SIG-M5 treated with dmso at 0.1 percent for 504 hours (cell line): ENCODE measurements around the gene PFKM.
"Not testable (repeated sequence)": the region's sequence is repeated elsewhere in the genome, so short reads cannot be mapped to it uniquely, and the experiment has no call there.

ENCODE experiments used
- DNase-seq: peaks from one replicate; lab custom pipeline; 2025; ENCODE audit not compliant: unreplicated experiment; lab: John Stamatoyannopoulos, UW

PFKM gene

GRCh38 chr12:48110691-48111311, 8.4 kb upstream of the PFKM start:
- no peak for DNase-seq

- DNase-seq: not testable (repeated sequence)
These were observed 7.9 kb upstream of the PFKM start for GRCh38 chr12:48111312-48111693.

- no peak for DNase-seq
These were observed 3.2 kb upstream of the PFKM start for GRCh38 chr12:48115957-48116356.

- no peak for DNase-seq
These were observed 786 bp upstream of the PFKM start for GRCh38 chr12:48118284-48118871.

GRCh38 chr12:48119834-48120195, 651 bp downstream of the PFKM start:
- no peak for DNase-seq

GRCh38 chr12:48121522-48121921, 2.4 kb downstream of the PFKM start:
- DNase-seq: no peak

- DNase-seq: no peak
These were observed 3.1 kb downstream of the PFKM start for GRCh38 chr12:48122065-48122834.

GRCh38 chr12:48123169-48123568, 4.0 kb downstream of the PFKM start:
- DNase-seq: no peak

GRCh38 chr12:48125542-48125941, 6.4 kb downstream of the PFKM start:
- not testable (repeated sequence) for DNase-seq

- no peak for DNase-seq
These were observed 6.8 kb downstream of the PFKM start for GRCh38 chr12:48125985-48126384.

- no peak for DNase-seq
These were observed 7.9 kb downstream of the PFKM start for GRCh38 chr12:48126953-48127630.

GRCh38 chr12:48128800-48129199, 9.6 kb downstream of the PFKM start:
- DNase-seq: no peak

GRCh38 chr12:48129376-48129775, 10.2 kb downstream of the PFKM start:
- no peak for DNase-seq

- DNase-seq: no peak
These were observed 12.4 kb downstream of the PFKM start for GRCh38 chr12:48131517-48131916.

- DNase-seq: no peak
These were observed 13.7 kb downstream of the PFKM start for GRCh38 chr12:48132826-48133225.

- DNase-seq: no peak
These were observed 15.9 kb downstream of the PFKM start for GRCh38 chr12:48135027-48135426.

GRCh38 chr12:48142818-48143674, 23.9 kb downstream of the PFKM start:
- DNase-seq: no peak

GRCh38 chr12:48143898-48144297, 24.7 kb downstream of the PFKM start:
- no peak for DNase-seq

GRCh38 chr12:48145981-48146380, 26.8 kb downstream of the PFKM start:
- DNase-seq: no peak

- DNase-seq: no peak
These were observed 32.1 kb downstream of the PFKM start for GRCh38 chr12:48151103-48151771.
